GM19099 (cell line): Measurements from ENCODE around the gene ZNF598.

Source experiments
- POLR2A ChIP-seq: IDR thresholded peaks from 3 replicates; pipeline ENCODE4 v1.6.1; 2011; ENCODE audit warnings: low read depth; ENCODE audit not compliant: insufficient read length; ENCODE audit errors: extremely low read depth

ZNF598 gene

DNA sequence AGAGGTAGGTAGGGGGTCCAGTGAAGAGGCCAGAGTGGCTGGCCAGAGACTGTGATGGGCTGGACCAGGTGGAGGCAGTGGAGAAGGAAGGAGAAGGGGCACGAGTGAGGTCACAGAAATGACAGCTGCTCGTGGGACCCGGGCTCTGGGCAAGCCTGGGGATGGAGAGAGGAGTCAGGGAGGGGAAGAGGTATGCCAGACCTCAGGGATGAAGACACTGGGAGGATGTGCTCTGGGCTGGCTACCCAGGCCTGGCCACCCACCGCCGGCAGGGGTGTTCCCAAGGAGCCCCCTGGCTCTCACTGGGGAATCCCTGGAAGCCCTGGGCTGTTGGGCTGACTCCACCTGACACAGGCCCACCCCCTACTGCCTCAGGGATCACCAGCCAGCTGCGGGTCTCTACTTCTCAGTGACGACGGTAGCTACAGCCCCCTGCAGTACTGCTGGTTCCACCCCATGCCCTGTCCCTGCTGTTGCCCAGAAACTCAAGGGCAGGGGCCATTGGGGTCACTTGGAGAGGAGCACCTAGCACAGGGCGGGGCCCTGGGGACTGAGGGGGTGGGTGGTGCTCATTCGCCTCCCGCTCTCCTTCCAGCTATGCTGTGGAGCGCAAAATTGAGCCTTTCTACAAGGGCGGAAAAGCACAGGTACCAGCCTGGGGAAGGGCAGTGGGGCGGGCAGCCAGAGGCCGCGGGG, 36.0 kb downstream of the ZNF598 start:
- no peak for TF ChIP-seq POLR2A

DNA sequence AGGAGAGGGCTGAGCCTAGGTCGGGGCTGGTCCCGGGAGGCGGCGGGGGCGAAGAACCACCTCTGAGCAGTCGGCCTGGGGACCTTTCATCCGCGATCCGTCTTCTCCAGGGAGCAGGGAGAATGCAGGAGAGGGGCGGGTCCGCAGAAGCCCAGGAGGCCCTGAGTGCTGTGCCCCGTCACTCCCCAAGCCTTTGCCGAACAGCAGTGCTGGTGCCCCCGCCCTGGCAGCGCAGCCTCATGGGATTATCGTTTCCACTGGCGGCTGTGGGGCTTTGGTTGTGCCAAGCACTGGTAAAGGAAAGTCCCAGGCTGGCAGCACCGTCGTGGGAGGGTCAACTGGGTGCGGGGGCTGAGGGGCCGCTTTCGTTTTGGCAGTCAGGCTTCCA, 37.1 kb downstream of the ZNF598 start:
- TF ChIP-seq POLR2A: no peak

- TF ChIP-seq POLR2A: peak; percentile 95
Observed at GRCh38 chr16:1971796-1972489, 37.7 kb downstream of the ZNF598 start, which contains the start of gene TBL3. Gene TBL3 (plus strand): TSS chr16:1972053. CDS start chr16:1972165, 112 bp downstream.

GRCh38 chr16:1968146-1968953, 41.3 kb downstream of the ZNF598 start:
- TF ChIP-seq POLR2A: no peak

DNA sequence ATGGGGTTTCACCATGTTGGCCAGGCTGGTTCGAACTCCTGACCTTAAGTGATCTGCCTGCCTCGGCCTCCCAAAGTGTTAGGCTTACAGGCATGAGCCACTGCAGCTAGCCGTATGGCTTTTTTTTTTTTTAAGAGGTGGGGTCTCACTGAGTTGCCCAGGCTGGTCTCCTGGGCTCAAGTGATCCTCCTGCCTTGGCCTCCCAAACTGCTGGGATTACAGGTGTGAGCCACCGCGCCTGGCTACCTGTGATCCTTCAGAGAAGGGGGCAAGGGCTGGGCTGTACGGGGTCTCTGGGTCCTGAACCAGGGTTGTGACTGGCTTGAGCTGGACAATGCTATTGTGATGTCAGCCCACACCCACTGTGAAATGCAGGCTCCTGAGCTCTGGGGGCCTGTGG, 43.2 kb downstream of the ZNF598 start, which contains the start of gene RNF151:
TSS of gene RNF151 (plus strand) at position 397 of the 400 bp plus-strand sequence. CDS start 26 bp downstream, outside the sequence.
- peak; percentile 20 for TF ChIP-seq POLR2A

DNA sequence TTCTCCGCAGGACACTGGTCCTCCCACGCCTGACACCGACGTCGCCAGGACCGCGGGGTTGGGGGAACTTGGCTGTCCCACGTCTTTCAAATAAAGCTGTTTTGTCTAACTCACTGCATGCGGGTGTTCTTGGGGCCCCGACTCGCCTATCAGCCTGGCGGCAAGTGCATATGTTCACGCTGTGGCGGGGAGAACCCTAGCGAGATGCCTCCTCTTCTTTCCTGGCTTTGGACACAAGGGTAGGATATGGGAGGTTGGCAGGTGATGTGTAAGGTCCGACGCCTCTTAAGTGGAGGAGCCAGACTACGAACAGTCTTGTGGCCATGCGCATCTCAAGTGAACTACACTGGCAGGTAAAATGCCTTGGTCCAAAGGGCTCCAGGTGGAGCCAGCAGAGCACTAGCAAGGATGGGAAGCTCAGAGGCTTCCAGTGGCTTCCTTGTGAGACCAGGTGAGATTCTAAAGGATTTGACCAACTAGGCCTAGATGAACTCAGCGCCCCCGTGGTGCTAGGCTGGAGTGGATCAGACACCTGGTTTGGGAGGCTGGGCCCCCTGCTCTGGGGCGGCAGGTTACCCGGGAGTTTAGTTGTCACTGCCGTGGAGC, 44.1 kb downstream of the ZNF598 start:
- no peak for TF ChIP-seq POLR2A

DNA sequence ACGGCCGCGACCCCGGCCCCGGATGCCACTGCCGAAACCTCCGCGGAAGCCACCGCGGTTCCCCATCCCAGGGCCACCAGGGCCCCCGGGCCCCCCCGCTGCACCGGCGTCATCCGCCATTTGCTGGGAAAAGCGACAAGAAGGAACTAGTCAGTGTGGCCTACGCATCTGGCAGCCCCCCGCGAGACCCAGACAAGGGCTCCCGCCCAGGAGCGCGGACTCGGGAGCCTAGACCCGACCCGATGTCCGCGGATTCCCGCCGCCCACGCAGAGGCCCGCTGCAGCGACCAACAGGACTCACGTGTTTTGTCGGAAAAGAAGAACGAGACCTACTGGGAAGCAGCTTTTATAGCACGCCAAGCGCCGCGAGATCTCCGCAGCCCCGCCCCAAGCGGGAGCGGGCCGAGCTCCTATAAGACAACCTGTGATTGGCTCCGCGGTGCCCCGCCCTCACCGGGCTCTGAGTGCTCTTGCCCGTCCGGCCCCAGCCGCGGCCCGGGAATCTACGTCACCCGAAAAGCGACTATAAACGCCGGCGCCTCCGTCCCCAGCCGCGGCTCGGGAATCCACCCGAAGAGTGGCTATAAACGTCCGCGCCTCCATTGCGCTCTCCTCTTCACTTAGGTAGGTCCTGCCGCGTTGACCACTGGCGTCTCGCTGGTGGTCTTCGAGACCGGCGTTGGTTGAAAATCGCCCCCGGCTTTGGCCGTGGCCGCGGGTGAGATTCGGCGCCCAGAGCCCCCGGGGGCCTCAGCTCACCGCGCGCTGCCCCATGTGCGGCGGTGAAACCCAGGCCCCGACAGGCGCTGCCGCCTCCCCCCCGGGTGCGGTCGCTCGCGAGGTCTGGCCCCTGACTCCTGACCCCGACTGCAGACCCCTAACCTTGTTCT, 44.9 kb downstream of the ZNF598 start, which contains the start of gene RPS2:
TSS of gene RPS2 (minus strand) at position 321 of the 890 bp plus-strand sequence. CDS start at position 120, 201 bp downstream.
- TF ChIP-seq POLR2A: peak; percentile 100

DNA sequence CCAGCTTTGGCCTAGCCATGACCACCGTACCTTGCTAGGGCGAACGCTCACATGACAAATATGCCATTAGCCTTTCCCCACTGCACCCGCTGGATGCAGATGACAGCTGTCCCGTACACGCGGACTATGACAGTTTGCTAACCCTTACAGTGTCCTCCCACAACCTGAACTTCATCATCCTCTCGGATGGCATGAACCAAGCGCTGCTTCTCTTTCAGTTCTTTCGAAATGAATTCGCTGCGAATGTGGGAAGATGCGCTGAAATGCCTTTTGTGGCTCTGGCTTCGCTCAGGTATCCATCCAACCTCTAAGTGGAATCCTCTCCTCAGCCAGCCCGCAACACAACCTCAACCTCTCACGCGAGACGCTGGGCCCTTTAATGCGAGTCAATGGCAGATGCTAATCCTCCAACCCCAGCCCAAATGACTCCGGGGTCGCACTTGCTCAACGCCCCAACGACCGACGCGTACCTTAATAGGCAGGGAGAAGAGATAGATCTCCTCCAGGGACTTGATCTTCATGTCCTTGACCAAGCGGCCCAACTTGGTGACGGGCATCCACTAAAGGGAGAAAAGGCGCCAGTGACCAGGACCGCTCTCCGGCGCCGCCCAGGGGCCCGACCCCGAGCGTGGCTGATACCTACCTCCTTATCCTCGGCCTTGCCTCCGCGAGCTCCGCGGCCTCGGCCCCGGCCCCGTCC, 45.7 kb downstream of the ZNF598 start:
- TF ChIP-seq POLR2A: no peak

GRCh38 chr16:1961651-1962067, 48.0 kb downstream of the ZNF598 start:
- no peak for TF ChIP-seq POLR2A

- TF ChIP-seq POLR2A: peak; percentile 57
Observed at GRCh38 chr16:1960665-1961630, 48.7 kb downstream of the ZNF598 start.

GRCh38 chr16:1959269-1960039, 50.2 kb downstream of the ZNF598 start, which contains the start of gene NDUFB10:
Gene NDUFB10 (plus strand): TSS chr16:1959538. CDS start chr16:1959625, 87 bp downstream.
- peak; percentile 88 for TF ChIP-seq POLR2A
